Stromal cell of bone marrow (primary cell): Measurements from ENCODE around the gene THAP9.
A peak's percentile ranks its signal among the peaks of the same experiment; 100 is the strongest.
"Not testable (repeated sequence)": the region's sequence is repeated elsewhere in the genome, so short reads cannot be mapped to it uniquely, and the experiment has no call there.

Source experiments
- DNase-seq: peaks from one replicate; pipeline ENCODE4 v3.0.0-alpha.2; 2012; ENCODE audit warnings: low read depth

THAP9 gene

GRCh38 chr4:82893942-82894341, 6.6 kb upstream of the THAP9 start:
- DNase-seq, result no peak

DNA sequence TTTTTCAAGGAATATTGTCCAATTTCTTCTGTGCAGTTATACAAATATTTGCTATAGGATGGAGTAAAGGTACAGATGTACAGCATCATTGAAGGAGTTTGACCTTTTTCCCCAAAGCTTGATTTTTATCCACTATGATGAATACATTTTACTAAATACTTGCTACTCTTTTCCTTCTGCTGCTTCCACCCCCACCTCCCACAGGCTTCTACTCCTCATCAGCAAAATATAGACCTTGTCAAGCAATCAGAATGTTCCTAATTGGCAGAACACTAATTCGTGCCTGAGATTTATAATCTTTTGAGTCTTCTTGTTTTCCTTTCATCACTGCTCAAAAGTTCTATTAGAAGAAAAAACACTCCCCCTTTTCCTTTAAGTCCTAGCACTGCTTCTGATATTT, 3.8 kb upstream of the THAP9 start:
- DNase-seq, result no peak

DNA sequence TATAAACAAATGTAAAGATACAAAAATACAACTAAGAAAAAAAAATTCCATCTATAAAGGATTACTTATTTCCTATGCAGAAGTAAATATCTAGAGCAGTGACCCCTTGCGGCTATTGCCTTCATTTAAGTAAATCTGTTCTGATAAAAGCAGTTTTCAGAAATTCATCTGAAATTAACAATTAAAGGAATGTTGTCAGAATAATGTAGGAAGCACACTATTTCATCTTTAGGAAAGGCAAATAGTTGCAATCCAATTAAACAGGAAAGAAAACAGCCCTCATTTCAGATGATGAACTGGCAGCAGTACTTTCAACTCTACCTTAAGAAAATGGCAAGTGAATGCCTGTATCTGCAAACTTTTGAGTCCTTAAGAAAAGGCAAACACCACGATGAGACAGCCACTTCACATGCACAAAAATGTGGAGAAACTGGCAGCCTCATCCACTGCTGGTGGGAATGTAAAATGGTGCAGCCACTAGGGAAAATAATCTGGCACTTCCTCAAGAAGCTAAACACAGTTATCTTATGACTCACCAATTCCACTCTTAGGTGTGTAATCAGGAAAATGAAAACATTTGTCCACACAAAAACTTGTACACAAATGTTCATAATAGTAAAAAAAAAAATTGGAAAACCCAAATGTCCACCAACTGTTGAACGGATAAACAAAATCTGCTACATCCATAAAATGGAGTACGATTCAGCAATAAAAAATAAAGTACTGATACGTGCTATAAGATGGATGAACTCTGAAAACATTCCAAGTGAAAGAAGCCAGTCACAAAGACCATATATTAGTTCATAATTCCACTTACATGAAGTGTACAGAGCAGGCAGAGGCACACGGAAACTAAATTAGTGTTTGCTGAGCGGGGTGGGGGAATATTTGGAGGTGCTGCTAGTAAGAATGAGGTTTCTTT, 2.0 kb upstream of the THAP9 start:
- DNase-seq, result peak; percentile 87

DNA sequence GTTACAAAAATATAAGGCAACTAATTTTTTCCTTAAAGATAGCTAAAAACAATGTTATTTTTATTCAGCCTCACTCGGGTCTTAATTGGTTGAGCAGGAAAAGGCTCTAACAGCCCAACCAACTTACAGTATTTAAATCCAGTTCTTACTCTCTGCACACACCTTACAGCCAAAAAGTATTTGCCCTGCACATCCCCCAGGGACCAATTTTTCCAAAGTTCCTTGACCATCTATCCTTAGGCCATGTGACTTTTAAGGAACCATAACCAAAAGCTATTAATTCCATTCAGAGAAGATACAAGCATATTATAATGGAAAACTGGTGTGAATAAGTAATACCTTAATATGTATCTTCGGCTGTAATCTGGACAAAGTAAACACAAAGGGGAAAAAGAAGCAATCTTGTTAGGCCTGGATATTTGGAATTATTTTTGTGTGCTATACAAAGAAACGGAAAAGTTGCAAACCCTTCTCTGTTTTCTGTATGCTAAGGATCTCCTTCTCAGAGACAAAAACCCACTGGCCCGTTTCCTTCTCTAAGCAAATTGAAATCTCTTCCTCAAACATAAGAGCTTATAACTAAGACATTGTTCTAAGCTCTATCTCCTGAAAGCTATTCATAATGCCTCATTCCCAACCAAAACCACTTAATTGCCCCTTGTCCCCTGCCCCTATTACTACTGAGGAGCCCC, 1.0 kb upstream of the THAP9 start:
- DNase-seq, result no peak

- no peak for DNase-seq
Observed at GRCh38 chr4:82900066-82900410, 497 bp upstream of the THAP9 start.

DNA sequence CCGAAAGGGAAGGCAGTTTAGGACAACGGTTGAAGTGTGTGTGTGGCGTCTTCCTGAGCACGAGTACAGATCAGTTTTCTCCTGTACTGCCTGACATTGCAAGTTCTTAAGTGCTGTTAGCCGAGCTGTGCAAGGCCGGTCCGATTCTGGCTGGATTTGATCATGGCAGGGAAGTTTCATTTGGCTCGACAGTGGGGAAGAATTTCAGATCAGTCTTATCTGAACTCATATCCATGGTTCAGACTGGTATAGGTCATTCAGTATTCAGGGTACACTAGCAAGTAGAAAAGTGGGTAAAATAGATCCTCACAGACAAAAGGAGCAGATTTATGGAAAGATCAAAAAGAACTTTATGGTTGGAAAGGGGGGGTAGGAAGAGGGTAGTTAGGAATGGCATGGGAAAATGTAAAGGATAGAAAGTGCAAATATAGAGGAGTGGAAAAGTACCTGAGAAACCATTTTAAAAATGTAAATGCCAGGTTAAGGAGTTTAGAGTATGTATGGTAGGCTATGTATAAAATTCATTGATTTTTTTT, 716 bp downstream of the THAP9 start:
- DNase-seq, result no peak

- DNase-seq, result no peak
Observed at GRCh38 chr4:82903737-82904136, 3.2 kb downstream of the THAP9 start.

GRCh38 chr4:82905205-82905604, 4.7 kb downstream of the THAP9 start:
- DNase-seq, result no peak

- DNase-seq, result no peak
Observed at GRCh38 chr4:82906469-82906868, 5.9 kb downstream of the THAP9 start.

- DNase-seq, result no peak
Observed at GRCh38 chr4:82909326-82909725, 8.8 kb downstream of the THAP9 start.

- DNase-seq, result no peak
Observed at GRCh38 chr4:82913305-82913704, 12.8 kb downstream of the THAP9 start.

- DNase-seq, result not testable (repeated sequence)
Observed at GRCh38 chr4:82913968-82914367, 13.4 kb downstream of the THAP9 start.

DNA sequence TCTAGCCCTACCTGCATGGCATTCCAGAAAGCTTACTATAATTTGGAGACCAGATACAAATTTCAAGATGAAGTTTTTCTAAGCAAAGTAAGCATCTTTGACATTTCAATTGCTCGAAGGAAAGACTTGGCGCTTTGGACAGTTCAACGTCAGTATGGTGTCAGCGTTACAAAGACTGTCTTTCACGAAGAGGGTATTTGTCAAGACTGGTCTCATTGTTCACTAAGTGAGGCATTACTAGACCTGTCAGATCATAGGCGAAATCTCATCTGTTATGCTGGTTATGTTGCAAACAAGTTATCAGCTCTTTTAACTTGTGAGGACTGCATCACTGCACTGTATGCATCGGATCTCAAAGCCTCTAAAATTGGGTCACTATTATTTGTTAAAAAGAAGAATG, 17.6 kb downstream of the THAP9 start:
- no peak for DNase-seq

DNA sequence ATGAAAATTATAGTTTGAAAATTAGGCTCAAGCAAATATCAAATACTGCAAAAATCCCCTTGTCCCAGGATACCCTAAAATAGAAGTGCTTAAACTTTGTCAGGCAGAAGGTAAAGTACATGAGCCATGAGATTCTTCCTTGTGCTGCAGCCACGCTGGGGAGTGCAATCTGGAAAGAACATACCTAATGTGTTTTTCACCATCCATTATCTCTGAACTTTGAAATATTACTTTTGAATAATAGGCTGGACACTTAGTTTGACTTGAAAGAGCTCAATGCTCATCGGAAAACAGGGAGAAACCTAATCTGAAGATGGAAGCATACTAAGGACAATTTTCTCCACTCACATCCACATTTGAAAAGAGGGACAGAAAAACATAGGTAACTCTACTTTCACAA, 18.9 kb downstream of the THAP9 start:
- DNase-seq, result no peak

- DNase-seq, result no peak
Observed at GRCh38 chr4:82921795-82922194, 21.3 kb downstream of the THAP9 start.

DNA sequence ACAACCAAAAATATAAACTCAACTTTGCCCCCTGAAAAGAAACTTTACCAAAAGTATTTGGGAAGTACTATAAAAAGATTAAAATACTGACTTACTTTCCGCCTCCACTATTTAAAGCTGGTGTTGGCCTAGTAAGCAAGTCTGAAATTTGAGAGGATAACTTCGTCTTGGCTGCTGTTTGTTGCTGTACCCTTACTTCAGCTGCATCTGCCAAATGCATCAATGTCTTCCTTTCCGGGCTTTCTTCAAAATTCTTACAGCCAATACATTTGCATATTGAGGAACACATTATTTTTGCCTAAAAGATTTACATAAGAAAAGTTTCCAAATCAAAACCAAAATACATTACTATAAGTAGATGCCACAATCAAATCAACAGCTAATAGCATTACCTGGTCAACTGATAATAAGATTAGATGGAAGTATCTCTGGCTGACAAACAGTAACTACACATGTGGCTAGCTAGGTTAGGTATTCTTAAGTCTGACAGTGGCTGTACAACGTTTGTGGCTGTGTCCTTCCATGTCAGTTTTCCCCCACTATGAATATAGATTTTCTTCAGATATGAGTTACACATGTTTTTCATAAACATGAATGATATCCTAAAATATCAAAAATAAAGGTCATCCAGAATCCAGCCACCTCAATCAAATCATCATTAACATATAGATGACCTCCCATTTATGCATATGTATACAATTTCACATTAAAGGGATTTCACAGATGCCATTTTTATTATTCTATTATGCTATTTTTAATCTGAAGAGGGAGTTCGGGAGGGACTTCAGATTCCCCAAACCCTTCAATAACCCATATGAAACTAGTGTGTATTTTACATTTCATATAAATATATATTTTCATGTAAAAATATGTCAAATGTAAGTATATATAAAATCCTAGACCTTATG, 30.6 kb downstream of the THAP9 start:
- DNase-seq, result no peak

DNA sequence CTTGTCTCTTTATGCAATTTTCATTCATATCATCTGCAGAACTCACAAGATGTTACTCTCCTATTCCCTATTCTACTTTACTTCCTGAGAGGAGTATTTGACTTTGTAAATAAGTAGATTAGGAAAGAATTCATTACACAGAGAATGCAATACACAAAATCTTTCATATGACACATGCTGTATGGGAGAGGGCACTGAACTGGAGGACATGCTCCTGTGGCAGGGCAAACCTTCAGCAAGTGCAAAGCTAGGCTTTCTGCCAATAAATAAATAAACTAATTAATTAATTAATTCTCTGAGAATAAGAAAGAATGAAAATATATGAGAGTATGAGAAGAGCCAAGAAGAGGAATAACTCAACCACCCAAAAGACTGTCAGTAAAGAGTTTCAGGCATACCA, 33.9 kb downstream of the THAP9 start:
- no peak for DNase-seq

- no peak for DNase-seq
Observed at GRCh38 chr4:82939414-82939813, 38.9 kb downstream of the THAP9 start.

DNA sequence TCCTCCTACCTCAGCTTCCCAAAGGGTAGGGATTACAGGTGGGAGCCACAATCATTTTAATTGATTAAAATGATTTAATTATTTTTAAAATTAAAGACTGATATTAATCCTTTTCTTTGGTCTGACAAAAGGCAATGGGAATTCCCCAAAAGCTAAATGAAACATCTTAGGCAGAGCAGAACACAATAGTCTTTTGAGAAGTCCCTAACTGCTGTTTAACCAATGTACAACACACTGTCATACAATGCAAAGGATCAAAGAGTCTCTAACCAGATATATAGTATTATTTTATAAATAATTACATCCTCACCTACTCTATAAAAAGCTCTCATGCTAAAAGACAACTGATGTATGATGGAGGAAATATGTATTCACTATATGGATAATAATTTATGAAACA, 47.0 kb downstream of the THAP9 start:
- no peak for DNase-seq

GRCh38 chr4:82948647-82949204, 48.2 kb downstream of the THAP9 start:
- peak; percentile 27 for DNase-seq

GRCh38 chr4:82951196-82951595, 50.7 kb downstream of the THAP9 start:
- DNase-seq, result peak; percentile 20

GRCh38 chr4:82954212-82954611, 53.7 kb downstream of the THAP9 start:
- no peak for DNase-seq
